ENCODE measurements around the gene SYT1. TPM values are rescaled to one million over a fixed set of nuclear protein-coding genes. Genes with fewer than 3 reads are reported as not detected.

SYT1 gene
- total RNA-seq, 3 donors from 2014 or later (not counting 1 experiment from before 2014, with no cell fraction given) = not detected

- ATAC-seq (no peak), DNase-seq (no peak)
- Mint-ChIP-seq H3K27me3 (ENCODE audit: low read depth in 2 of 2) (no peaks in the 10 kb centered on the region), H3K9me3 (peaks cover 2 to 6% of the 10 kb centered on the region in 2 donors), H3K36me3 (no peaks in the 10 kb centered on the region), H3K4me1 (no peaks in the 10 kb centered on the region), H3K27ac (no peak overlapping the region), H3K4me3 (no peak overlapping the region)
- Histone ChIP-seq H3K4me3 (ENCODE audit: low read length) (no peak overlapping the region), H3K9me3 (ENCODE audit: control insufficient read depth, insufficient read depth, low read length) (no peaks in the 10 kb centered on the region), H3K27ac (ENCODE audit: low read length) (no peak overlapping the region), H3K27me3 (ENCODE audit: control insufficient read depth, insufficient read depth, low read length) (no peaks in the 10 kb centered on the region), H3K36me3 (ENCODE audit: control insufficient read depth, insufficient read depth, low read length) (no peaks in the 10 kb centered on the region), H3K4me1 (ENCODE audit: control insufficient read depth, insufficient read depth, low read length) (no peaks in the 10 kb centered on the region)
- intact Hi-C loops (cut with micrococcal nuclease) = no loop called here
- 100% methylated on average over 1 of the region's 2 CpGs for WGBS (ENCODE audit: insufficient coverage)
- no peak for TF ChIP-seq CTCF (IDR thresholded peaks at IDR 0.05)
These were observed 462.1 kb downstream of the SYT1 start for GRCh38 chr12:79326663-79327062.

- Histone ChIP-seq H3K4me3 (ENCODE audit: low read length) (no peak overlapping the region), H3K27me3 (ENCODE audit: control insufficient read depth, insufficient read depth, low read length) (no peaks in the 10 kb centered on the region), H3K9me3 (ENCODE audit: control insufficient read depth, insufficient read depth, low read length) (no peaks in the 10 kb centered on the region), H3K27ac (ENCODE audit: low read length) (no peak overlapping the region), H3K4me1 (ENCODE audit: control insufficient read depth, insufficient read depth, low read length) (no peaks in the 10 kb centered on the region), H3K36me3 (ENCODE audit: control insufficient read depth, insufficient read depth, low read length) (no peaks in the 10 kb centered on the region)
- TF ChIP-seq CTCF (IDR thresholded peaks at IDR 0.05) = no peak
- no peaks in the 10 kb centered on the region for H3K4me1 Mint-ChIP-seq
- H3K27me3 Mint-ChIP-seq (ENCODE audit: low read depth in 2 of 2) = no peaks in the 10 kb centered on the region
- H3K36me3 Mint-ChIP-seq = no peaks in the 10 kb centered on the region
- intact Hi-C loops (cut with micrococcal nuclease) = no loop called here
- 93% methylated on average over 1 of the region's 1 CpG for WGBS (ENCODE audit: insufficient coverage)
- ATAC-seq (no peak), DNase-seq (no peak)
- H3K9me3 Mint-ChIP-seq = peaks cover 2 to 6% of the 10 kb centered on the region in 2 donors
- H3K4me3 Mint-ChIP-seq = no peak overlapping the region
- no peak overlapping the region for H3K27ac Mint-ChIP-seq
These were observed 462.9 kb downstream of the SYT1 start for GRCh38 chr12:79327465-79327864.

GRCh38 chr12:79329933-79330332 is 465.4 kb downstream of the SYT1 start:
- TF ChIP-seq CTCF (IDR thresholded peaks at IDR 0.05) = no peak
- Histone ChIP-seq H3K4me3 (ENCODE audit: low read length) (no peak overlapping the region), H3K36me3 (ENCODE audit: control insufficient read depth, insufficient read depth, low read length) (no peaks in the 10 kb centered on the region), H3K4me1 (ENCODE audit: control insufficient read depth, insufficient read depth, low read length) (no peaks in the 10 kb centered on the region), H3K27me3 (ENCODE audit: control insufficient read depth, insufficient read depth, low read length) (no peaks in the 10 kb centered on the region), H3K27ac (ENCODE audit: low read length) (no peak overlapping the region), H3K9me3 (ENCODE audit: control insufficient read depth, insufficient read depth, low read length) (no peaks in the 10 kb centered on the region)
- no peaks in the 10 kb centered on the region for H3K4me1 Mint-ChIP-seq
- no peaks in the 10 kb centered on the region for H3K36me3 Mint-ChIP-seq
- no peak overlapping the region for H3K4me3 Mint-ChIP-seq
- H3K27me3 Mint-ChIP-seq (ENCODE audit: low read depth in 2 of 2) = no peaks in the 10 kb centered on the region
- H3K27ac Mint-ChIP-seq = no peak overlapping the region
- intact Hi-C loops (cut with micrococcal nuclease) = no loop called here
- H3K9me3 Mint-ChIP-seq = peaks cover 0 to 3% of the 10 kb centered on the region in 2 donors
- ATAC-seq (no peak), DNase-seq (no peak)
- 89% methylated on average over 1 of the region's 2 CpGs for WGBS (ENCODE audit: insufficient coverage)

- H3K36me3 ChIP-seq (ENCODE audit: control insufficient read depth, insufficient read depth, low read length) = no peaks in the 10 kb centered on the region
- Mint-ChIP-seq H3K27me3 (ENCODE audit: low read depth in 2 of 2) (no peaks in the 10 kb centered on the region), H3K4me1 (no peaks in the 10 kb centered on the region), H3K9me3 (peaks cover 1 to 4% of the 10 kb centered on the region in 2 donors), H3K4me3 (no peak overlapping the region), H3K36me3 (no peaks in the 10 kb centered on the region), H3K27ac (no peak overlapping the region)
- H3K4me1 ChIP-seq (ENCODE audit: control insufficient read depth, insufficient read depth, low read length) = no peaks in the 10 kb centered on the region
- no CpG with 5 or more reads among the region's 1 CpG for WGBS (ENCODE audit: insufficient coverage)
- no peaks in the 10 kb centered on the region for H3K27me3 ChIP-seq (ENCODE audit: control insufficient read depth, insufficient read depth, low read length)
- ATAC-seq (no peak), DNase-seq (no peak)
- no peak for TF ChIP-seq CTCF (IDR thresholded peaks at IDR 0.05)
- intact Hi-C loops (cut with micrococcal nuclease) = no loop called here
- no peak overlapping the region for H3K4me3 ChIP-seq (ENCODE audit: low read length)
- no peak overlapping the region for H3K27ac ChIP-seq (ENCODE audit: low read length)
- H3K9me3 ChIP-seq (ENCODE audit: control insufficient read depth, insufficient read depth, low read length) = no peaks in the 10 kb centered on the region
These were observed 467.3 kb downstream of the SYT1 start for GRCh38 chr12:79331870-79332269.

Data from natural killer cell (primary cell).